ENCODE data around the gene CACNA1S. TPM values are rescaled to one million over a fixed set of nuclear protein-coding genes. Genes with fewer than 3 reads are reported as not detected.

The CACNA1S gene
- total RNA-seq, 1 donor from 2014 or later, result 0.07 TPM

GRCh38 chr1:201028461-201028889, 83.8 kb downstream of the CACNA1S start:
- Mint-ChIP-seq H3K27ac (ENCODE audit: unreplicated experiment) (no peak overlapping the region), H3K27me3 (ENCODE audit: unreplicated experiment) (peaks cover 4% of the 10 kb centered on the region), H3K4me1 (ENCODE audit: low read depth, unreplicated experiment) (peaks cover 5% of the 10 kb centered on the region), H3K9me3 (ENCODE audit: unreplicated experiment) (peaks cover 4% of the 10 kb centered on the region), H3K4me3 (ENCODE audit: unreplicated experiment) (no peak overlapping the region), H3K36me3 (ENCODE audit: unreplicated experiment) (no peaks in the 10 kb centered on the region)
- DNase-seq, result no peak
- TF ChIP-seq CTCF (IDR thresholded peaks at IDR 0.05; ENCODE audit: partially characterized antibody, unreplicated experiment), result no peak

GRCh38 chr1:201026836-201027235, 85.4 kb downstream of the CACNA1S start:
- Mint-ChIP-seq H3K9me3 (ENCODE audit: unreplicated experiment) (peaks cover 4% of the 10 kb centered on the region), H3K27ac (ENCODE audit: unreplicated experiment) (no peak overlapping the region), H3K4me3 (ENCODE audit: unreplicated experiment) (no peak overlapping the region), H3K4me1 (ENCODE audit: low read depth, unreplicated experiment) (peaks cover 11% of the 10 kb centered on the region), H3K27me3 (ENCODE audit: unreplicated experiment) (peaks cover 7% of the 10 kb centered on the region), H3K36me3 (ENCODE audit: unreplicated experiment) (no peaks in the 10 kb centered on the region)
- no peak for DNase-seq
- TF ChIP-seq CTCF (IDR thresholded peaks at IDR 0.05; ENCODE audit: partially characterized antibody, unreplicated experiment), result no peak

- Mint-ChIP-seq H3K4me1 (ENCODE audit: low read depth, unreplicated experiment) (peaks cover 14% of the 10 kb centered on the region), H3K9me3 (ENCODE audit: unreplicated experiment) (peaks cover 4% of the 10 kb centered on the region), H3K4me3 (ENCODE audit: unreplicated experiment) (no peak overlapping the region), H3K27ac (ENCODE audit: unreplicated experiment) (no peak overlapping the region), H3K27me3 (ENCODE audit: unreplicated experiment) (peaks cover 9% of the 10 kb centered on the region), H3K36me3 (ENCODE audit: unreplicated experiment) (no peaks in the 10 kb centered on the region)
- no peak for TF ChIP-seq CTCF (IDR thresholded peaks at IDR 0.05; ENCODE audit: partially characterized antibody, unreplicated experiment)
- no peak for DNase-seq
These were observed 86.0 kb downstream of the CACNA1S start for GRCh38 chr1:201026234-201026633.

- Mint-ChIP-seq H3K9me3 (ENCODE audit: unreplicated experiment) (peaks cover 7% of the 10 kb centered on the region), H3K36me3 (ENCODE audit: unreplicated experiment) (no peaks in the 10 kb centered on the region), H3K27ac (ENCODE audit: unreplicated experiment) (no peak overlapping the region), H3K27me3 (ENCODE audit: unreplicated experiment) (peaks cover 12% of the 10 kb centered on the region), H3K4me1 (ENCODE audit: low read depth, unreplicated experiment) (peaks cover 18% of the 10 kb centered on the region), H3K4me3 (ENCODE audit: unreplicated experiment) (no peak overlapping the region)
- DNase-seq, result no peak
- no peak for TF ChIP-seq CTCF (IDR thresholded peaks at IDR 0.05; ENCODE audit: partially characterized antibody, unreplicated experiment)
These were observed 86.6 kb downstream of the CACNA1S start for GRCh38 chr1:201025571-201026002.

- no peak overlapping the region for H3K4me3 Mint-ChIP-seq (ENCODE audit: unreplicated experiment)
These were observed 87.6 kb downstream of the CACNA1S start for GRCh38 chr1:201024625-201024998.

More at GRCh38 chr1:201024625-201024998, 87.6 kb downstream of the CACNA1S start:
- Mint-ChIP-seq H3K36me3 (ENCODE audit: unreplicated experiment) (no peaks in the 10 kb centered on the region), H3K9me3 (ENCODE audit: unreplicated experiment) (peaks cover 6% of the 10 kb centered on the region), H3K4me1 (ENCODE audit: low read depth, unreplicated experiment) (peaks cover 20% of the 10 kb centered on the region), H3K27me3 (ENCODE audit: unreplicated experiment) (peaks cover 14% of the 10 kb centered on the region), H3K27ac (ENCODE audit: unreplicated experiment) (no peak overlapping the region)
- no peak for TF ChIP-seq CTCF (IDR thresholded peaks at IDR 0.05; ENCODE audit: partially characterized antibody, unreplicated experiment)
- no peak for DNase-seq
